GM18870 (cell line): ENCODE results near the gene SMPD4.
"Not testable (repeated sequence)": the region's sequence is repeated elsewhere in the genome, so short reads cannot be mapped to it uniquely, and the experiment has no call there.

Experiments
- ATAC-seq: cut with Tn5 transposase; IDR thresholded peaks from one replicate; pipeline ENCODE4 v1.9.1; 2021; ENCODE audit warnings: moderate library complexity; ENCODE audit not compliant: unreplicated experiment

Gene SMPD4

DNA sequence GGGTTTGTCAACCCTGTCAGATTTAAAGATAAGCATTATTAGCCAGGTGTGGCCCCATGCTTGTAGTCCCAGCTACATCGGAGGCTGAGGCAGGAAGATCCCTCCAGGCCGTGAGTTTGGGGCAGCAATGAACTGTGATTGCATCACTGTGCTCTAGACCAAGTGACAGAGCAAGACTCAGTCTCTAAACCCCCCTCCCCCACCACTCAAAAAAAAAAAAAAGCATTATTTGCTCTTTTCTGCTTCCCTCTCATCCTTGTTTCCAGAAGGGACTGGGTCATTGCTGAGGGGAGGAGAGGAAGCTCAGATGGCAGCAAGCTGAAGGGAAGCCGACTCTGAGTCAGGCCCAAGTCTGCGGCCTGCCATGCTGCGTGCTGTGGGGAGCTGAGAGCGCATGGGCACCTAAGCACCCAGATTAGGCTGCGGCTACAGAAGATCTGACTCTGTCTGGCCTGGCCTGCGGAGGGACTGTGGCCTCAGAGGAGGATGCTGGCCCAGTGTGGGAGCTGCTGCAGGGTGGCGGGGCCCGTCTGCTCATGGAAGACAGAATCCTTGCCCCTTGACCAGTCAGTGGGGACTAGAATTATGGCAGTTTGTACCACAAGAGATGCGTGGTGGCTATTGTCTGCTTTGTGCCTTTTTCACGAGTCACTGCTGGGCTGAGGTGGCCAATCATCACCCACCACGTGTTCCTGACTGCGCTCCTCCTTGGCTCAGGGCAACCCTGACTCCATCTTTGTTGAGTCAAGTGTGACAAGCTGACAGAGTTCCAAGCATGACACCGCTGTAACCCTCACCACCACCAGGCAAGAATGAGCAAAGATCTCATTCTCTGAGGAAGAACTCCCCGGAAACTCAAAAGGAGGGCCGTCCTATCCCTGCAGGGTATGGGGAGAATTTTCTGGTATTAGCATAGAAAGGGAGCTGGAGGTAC is 6.7 kb upstream of the SMPD4 start:
- ATAC-seq: not testable (repeated sequence)

- no peak for ATAC-seq
Measured at GRCh38 chr2:130187268-130187667, 5.9 kb upstream of the SMPD4 start.

GRCh38 chr2:130186391-130186790 is 5.0 kb upstream of the SMPD4 start:
- no peak for ATAC-seq

DNA sequence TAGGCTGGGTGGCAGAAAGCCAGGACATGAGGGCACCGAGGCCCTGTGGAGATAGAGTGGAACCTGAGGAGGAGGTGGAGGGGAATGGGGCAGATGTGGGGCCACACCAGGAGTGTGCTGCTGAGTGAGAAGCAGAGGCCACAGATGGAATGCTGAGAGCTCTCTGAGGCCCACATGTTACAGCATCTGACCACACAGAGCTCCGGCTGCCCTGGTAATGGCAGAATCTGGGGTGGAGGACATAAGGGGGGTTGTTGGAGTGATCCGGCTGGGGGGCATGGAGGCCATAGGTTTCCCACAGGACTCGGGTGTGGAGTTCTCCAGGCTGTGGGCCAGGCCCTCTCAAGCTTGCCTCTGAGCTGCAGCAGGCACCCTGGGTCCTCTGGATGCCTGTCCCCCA is 4.5 kb upstream of the SMPD4 start:
- no peak for ATAC-seq

- ATAC-seq: no peak
Measured at GRCh38 chr2:130185436-130185835, 4.0 kb upstream of the SMPD4 start.

GRCh38 chr2:130183512-130184373 is 2.3 kb upstream of the SMPD4 start:
- ATAC-seq: no peak

GRCh38 chr2:130182826-130183511 is 1.6 kb upstream of the SMPD4 start:
- peak; percentile 9 for ATAC-seq

GRCh38 chr2:130181880-130182682 is 679 bp upstream of the SMPD4 start, which contains the start of gene MZT2B:
MZT2B (plus strand) TSS chr2:130182262; CDS start chr2:130182283, 21 bp downstream.
- ATAC-seq: peak; percentile 72

DNA sequence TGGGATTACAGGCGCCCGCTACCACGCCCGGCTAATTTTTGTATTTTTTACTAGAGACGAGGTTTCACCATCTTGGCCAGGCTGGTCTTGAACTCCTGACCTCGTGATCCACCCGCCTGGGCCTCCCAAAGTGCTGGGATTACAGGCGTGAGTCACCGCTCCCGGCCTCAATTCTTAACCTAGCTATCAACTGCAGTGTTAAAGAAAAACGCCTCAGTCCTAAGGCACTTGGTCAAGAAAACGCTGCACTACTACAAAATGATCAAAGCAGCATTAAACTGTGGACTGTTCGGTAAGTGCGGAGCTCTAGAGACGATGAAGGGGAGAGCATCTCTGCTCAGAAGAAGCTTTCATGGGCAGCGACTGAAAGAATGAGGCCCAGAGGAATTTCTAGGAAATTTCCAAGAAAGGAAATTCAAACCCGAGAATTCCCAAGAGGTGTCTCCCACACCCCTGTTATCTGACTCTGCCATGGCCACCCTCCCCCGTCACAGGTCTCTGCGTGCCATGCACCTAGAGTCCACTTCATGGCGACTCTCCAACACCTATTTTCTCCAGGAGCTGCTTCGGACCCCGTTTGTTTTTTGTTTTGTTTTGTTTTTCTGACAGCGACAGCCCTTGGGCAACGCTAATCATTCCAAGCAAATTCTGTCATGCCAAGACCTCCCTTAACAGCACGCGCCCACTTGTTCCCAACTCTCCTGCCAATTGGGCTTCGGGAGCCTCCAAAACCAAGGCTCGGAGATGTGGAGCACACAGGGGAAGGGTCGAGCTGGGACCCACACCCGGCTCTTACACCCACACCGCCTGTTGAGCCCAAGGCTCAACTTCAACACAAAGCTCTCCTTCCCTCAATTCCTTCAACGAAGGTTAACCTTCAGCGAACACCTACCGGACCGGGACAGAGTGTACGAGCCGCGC is 738 bp downstream of the SMPD4 start:
- ATAC-seq: not testable (repeated sequence)

DNA sequence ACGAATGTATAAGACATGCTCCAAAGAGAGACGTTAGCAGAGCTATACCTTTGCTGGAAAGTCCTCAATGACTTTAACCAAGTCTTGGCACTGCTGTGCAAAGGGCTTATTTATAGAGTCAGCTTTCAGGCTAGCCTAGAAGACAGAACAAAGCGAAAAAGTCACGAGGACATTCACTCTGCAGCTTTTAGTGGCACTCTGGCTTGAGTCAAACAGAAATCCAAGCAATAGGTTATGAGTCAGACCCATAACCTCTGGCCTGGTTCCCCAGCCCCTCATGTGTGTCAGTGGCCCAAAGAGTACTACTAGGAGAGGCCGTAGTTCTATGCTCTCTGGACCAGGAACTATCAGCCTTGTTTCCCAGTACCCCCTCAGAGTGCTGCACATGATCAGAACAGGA is 6.5 kb downstream of the SMPD4 start:
- not testable (repeated sequence) for ATAC-seq

DNA sequence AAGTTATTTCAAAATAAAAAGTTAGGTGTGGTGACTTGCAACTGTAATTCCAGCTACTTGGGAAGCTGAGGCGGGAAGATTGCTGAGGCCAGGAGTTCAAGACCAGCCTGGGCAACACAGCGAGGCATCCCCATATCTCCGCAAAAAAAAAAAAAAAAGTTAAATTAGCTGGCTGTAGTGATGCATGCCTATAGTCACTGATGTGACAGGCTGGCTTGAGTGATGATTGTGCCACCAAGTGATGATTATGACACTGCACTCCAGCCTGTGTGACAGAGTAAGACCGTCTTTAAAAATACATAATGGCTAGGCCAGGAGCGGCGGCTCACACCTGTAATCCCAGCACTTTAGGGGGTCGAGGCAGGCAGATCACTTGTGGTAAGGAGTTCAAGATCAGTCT is 11.5 kb downstream of the SMPD4 start:
- no peak for ATAC-seq

DNA sequence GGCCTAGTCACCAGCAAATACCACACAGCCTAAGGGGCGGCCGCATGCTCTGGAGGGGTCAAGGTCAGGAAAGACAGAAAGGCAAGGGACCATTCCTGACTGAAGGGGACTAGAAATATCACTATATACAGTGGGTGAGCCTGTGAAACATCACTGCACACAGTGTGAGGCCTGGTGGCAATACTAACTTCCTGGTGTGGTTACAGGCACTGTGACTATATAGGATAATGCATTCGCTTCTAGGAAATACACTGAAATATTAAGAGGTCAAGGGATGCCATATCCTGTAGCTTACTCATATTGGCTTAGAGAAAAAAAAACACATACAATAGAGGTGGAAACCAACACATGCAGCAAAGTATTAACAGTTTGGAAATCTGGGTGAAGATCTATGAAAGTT is 12.2 kb downstream of the SMPD4 start:
- ATAC-seq: not testable (repeated sequence)

DNA sequence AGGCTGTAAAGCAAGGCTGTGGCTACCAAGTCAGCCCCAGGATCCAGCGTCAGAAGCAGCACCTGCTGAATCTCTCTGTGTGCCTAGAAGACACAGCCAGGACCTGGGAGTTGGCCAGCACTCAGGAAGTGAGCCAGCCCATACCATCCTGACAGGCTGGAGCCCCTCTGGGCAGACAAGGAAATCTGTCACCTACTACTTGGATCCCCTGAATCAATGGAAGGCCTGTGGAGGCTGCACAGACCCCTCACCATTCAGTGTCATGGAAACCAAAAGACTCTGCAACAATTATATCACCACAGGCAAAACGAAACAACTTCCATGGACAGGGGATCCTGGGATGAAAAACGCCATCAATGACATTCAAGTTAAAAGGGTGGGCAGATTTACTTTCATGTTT is 14.8 kb downstream of the SMPD4 start:
- not testable (repeated sequence) for ATAC-seq

DNA sequence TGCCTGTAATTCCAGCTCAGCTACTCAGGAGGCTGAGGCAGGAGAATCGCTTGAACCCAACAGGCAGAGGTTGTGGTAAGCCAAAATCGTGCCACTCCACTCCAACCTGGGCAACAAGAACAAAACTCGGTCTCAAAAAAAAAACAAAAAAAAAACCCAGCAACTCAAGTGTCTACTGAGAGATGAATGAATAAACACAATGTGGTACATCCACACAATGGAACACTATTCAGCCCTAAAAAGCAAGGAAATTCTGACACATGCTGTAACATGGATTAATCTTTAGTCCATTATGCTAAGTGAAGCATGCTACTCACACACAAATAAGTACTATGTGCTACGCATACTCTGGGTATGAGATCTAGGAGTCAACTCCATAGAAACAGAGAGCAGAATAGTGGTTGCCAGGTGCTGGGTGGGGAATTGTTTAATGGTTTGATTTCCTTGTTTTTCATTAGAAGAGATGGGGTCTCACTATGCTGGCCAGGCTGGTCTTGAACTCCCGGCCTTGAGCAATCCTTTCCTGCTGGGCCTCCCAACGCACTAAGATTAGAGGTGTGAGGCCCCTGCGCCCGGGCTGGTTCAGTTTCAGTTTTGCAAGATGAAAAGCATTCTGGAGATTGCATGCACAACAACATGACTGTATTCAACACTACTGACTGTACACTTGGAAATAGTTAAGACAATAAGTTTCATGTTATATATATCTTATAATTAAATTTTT is 15.9 kb downstream of the SMPD4 start:
- ATAC-seq: no peak

GRCh38 chr2:130162968-130163367 is 18.4 kb downstream of the SMPD4 start:
- ATAC-seq: no peak

- not testable (repeated sequence) for ATAC-seq
Measured at GRCh38 chr2:130162486-130162885, 18.9 kb downstream of the SMPD4 start.

DNA sequence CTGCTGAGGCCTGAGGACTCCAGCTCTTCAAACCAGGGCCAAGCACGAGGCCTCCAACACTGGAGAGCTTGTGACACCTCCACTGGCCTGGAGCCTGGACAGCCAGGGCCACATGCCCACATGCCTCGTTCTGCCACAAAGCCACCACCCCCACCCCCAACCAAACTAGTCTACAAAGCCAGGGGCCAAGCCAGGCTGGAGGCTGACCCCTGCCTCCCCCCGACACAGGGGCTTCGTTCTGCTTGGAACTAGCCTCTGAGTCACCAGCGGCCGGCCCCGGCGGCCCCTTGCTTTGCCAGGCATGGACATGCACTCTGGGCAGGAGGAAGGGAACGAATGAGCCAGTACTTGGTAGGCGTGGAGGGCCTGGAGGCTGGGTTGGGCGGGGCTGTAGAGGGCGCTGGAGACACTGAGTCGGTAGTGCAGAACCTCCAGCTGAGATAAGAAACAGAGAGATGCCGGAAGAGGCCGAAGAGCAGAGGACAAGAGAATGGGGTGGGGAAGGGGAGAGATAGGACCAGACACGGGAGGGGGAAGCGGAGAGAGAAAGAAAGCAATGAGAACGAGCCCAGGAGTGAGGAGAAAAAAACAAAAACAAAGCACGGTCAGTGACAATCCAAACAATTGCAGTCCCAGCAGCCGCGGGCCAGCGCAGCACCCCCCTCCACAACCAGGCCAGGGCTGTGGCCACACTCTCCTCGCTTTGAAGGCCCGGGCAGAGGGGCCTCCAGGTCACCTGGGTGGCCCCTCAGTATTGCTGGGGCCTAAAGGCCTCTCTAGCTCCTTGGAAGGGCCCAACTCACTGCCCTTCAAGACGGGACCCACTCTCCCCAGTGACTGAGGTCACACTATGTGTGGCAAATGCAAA is 20.3 kb downstream of the SMPD4 start:
- not testable (repeated sequence) for ATAC-seq

DNA sequence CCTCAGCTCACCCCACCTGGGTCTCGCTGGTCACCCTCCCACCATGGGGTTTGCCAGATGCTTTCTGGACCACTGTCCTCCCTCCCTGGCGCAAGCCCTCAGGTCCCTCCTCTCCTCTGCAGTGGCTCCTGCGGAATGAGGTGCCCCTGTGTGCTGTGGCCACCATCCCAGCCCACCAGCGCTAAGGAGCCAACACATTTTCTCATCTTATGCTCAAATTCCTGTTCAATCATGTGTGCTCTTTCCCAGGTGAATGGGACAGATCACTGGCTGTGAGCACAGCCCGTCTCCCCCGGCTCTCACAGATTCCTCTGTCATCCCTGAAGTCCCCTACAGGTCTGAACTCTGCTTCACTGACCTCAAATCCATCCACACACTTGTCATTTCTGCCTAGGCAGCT is 21.3 kb downstream of the SMPD4 start:
- ATAC-seq: no peak
